Loucy (cell line): ENCODE data around the gene BARX2.

Experiments
- CTCF ChIP-seq: fragments of 200-600 bp; sonication (generic); conservative IDR thresholded peaks from 2 replicates; pipeline ENCODE4 v1.5.1; 2014; ENCODE audit warnings: mild to moderate bottlenecking, antibody characterized with exemption, low read length
- EZH2phosphoT487 ChIP-seq: fragments of 200-600 bp; IDR thresholded peaks from 2 replicates; pipeline ENCODE4 v1.6.1; 2018; ENCODE audit warnings: antibody characterized with exemption, mild to moderate bottlenecking, moderate library complexity, borderline replicate concordance

- TF ChIP-seq CTCF (no peak), EZH2phosphoT487 (no peak)
Measured at GRCh38 chr11:129402206-129403171, 26.8 kb downstream of the BARX2 start.
